K562 (cell line): ENCODE measurements around the gene ID1. TPM values are rescaled to one million over a fixed set of nuclear protein-coding genes. Genes with fewer than 3 reads are reported as not detected.

Experiments
- CBFA2T2 ChIP-seq: fragments of 450-650 bp; conservative IDR thresholded peaks from 2 replicates; pipeline ENCODE4 v1.6.1; 2017; ENCODE audit warnings: mild to moderate bottlenecking
- CBFA2T3 ChIP-seq: fragments of 450-650 bp; IDR thresholded peaks from 2 replicates; pipeline ENCODE4 v1.6.1; 2017
- CTBP1 ChIP-seq: fragments of 450-650 bp; IDR thresholded peaks from 2 replicates; pipeline ENCODE4 v1.6.1; 2016; ENCODE audit warnings: borderline replicate concordance
- DMBX1 ChIP-seq: fragments of 250-450 bp; sonication (Bioruptor Pico); IDR thresholded peaks from 2 replicates; pipeline ENCODE4 v1.8.0; 2022; ENCODE audit warnings: inconsistent platforms, mild to moderate bottlenecking, moderate library complexity, borderline replicate concordance
- E4F1 ChIP-seq: fragments of 250-450 bp; sonication (Bioruptor Pico); IDR thresholded peaks from 2 replicates; pipeline ENCODE4 v1.5.0; 2021; ENCODE audit warnings: mild to moderate bottlenecking, borderline replicate concordance
- FOXK1 ChIP-seq: sonication (generic); formaldehyde crosslinking; IDR thresholded peaks from 2 replicates; pipeline ENCODE4 v1.8.0; 2022; ENCODE audit warnings: missing genetic modification reagents, mild to moderate bottlenecking, borderline replicate concordance
- HCFC1 ChIP-seq: IDR thresholded peaks from 2 replicates; pipeline ENCODE4 v1.6.1; 2012; ENCODE audit warnings: low read depth, low read length, improper control_type of control experiment
- HDAC1 ChIP-seq, 2 experiments: fragments of 450-650 bp; IDR thresholded peaks; 2 replicates each; pipeline ENCODE4 v1.6.1; 2016 to 2017; ENCODE audit warnings: inconsistent platforms in 1 of 2, mild to moderate bottlenecking in 1 of 2, moderate library complexity in 1 of 2
- HDGF ChIP-seq: fragments of 450-650 bp; IDR thresholded peaks from 2 replicates; pipeline ENCODE4 v1.6.1; 2016
- HIVEP1 ChIP-seq: fragments of 250-450 bp; sonication (Bioruptor Pico); IDR thresholded peaks from 2 replicates; pipeline ENCODE4 v1.4.0; 2020; ENCODE audit warnings: mild to moderate bottlenecking
- KAT8 ChIP-seq: fragments of 450-650 bp; IDR thresholded peaks from 2 replicates; pipeline ENCODE4 v1.6.1; 2016; ENCODE audit warnings: low read depth, mild to moderate bottlenecking
- KLF10 ChIP-seq: fragments of 250-450 bp; sonication (Bioruptor Pico); IDR thresholded peaks from 2 replicates; pipeline ENCODE4 v1.6.1; 2021; ENCODE audit warnings: matching md5 sums
- L3MBTL2 ChIP-seq: fragments of 450-650 bp; IDR thresholded peaks from 2 replicates; pipeline ENCODE4 v1.6.1; 2016; ENCODE audit warnings: mild to moderate bottlenecking, moderate library complexity
- MCM7 ChIP-seq, 2 experiments: fragments of 450-650 bp; IDR thresholded peaks; 2 replicates each; pipeline ENCODE4 v1.6.1; 2016 to 2018
- MLX ChIP-seq, 2 experiments: fragments of 450-650 bp in 1 of 2; sonication (generic) in 1 of 2; formaldehyde crosslinking; conservative IDR thresholded peaks; 2 replicates each; pipeline versions ENCODE4 v1.4.0 to v1.8.1; 2020 to 2022; ENCODE audit warnings: mild to moderate bottlenecking in 1 of 2, missing genetic modification reagents in 1 of 2
- NCOA2 ChIP-seq, 2 experiments: fragments of 450-650 bp; IDR thresholded peaks; 2 replicates each; pipeline ENCODE4 v1.6.1; 2018; ENCODE audit warnings: mild to moderate bottlenecking in 2 of 2, moderate library complexity in 1 of 2; ENCODE audit not compliant: partially characterized antibody in 2 of 2
- NKRF ChIP-seq: fragments of 450-650 bp; IDR thresholded peaks from 2 replicates; pipeline ENCODE4 v1.6.1; 2016; ENCODE audit warnings: borderline replicate concordance
- TEAD4 ChIP-seq, 2 experiments: sonication (generic) in 1 of 2; formaldehyde crosslinking in 1 of 2; IDR thresholded peaks; 2 replicates each; pipeline versions ENCODE4 v1.6.1 to v1.8.0; 2012 to 2022; ENCODE audit warnings: borderline replicate concordance in 1 of 2, inconsistent platforms in 1 of 2, low read length in 1 of 2, mild to moderate bottlenecking in 1 of 2, missing genetic modification reagents in 1 of 2
- ZC3H11A ChIP-seq: IDR thresholded peaks from 2 replicates; pipeline ENCODE4 v1.6.1; 2012; ENCODE audit warnings: low read depth, low read length, improper control_type of control experiment
- ZEB2 ChIP-seq: fragments of 450-650 bp; IDR thresholded peaks from 2 replicates; pipeline ENCODE4 v1.6.1; 2016
- ZHX1 ChIP-seq: fragments of 150-350 bp; conservative IDR thresholded peaks from 2 replicates; pipeline ENCODE4 v1.6.1; 2014; ENCODE audit warnings: low read length
- ZNF41 ChIP-seq: fragments of 250-450 bp; sonication (Bioruptor Pico); conservative IDR thresholded peaks from 2 replicates; pipeline ENCODE4 v1.4.0; 2020; ENCODE audit warnings: mild to moderate bottlenecking
- polyA plus RNA-seq, 8 experiments: library from polyadenylated mRNA; depleted of rRNA in 4 of 8; stranded (reverse) in 5 of 8; unstranded in 3 of 8; fragments of >200 nt; fragmentation: Nextera tagmentation in 2 of 8; fragmentation: Illumina TruSeq in 1 of 8; extraction: Ambion mirVana in 2 of 8; extraction: Trizol in 1 of 8; gene quantifications; 2 replicates each; pipeline versions ENCODE4 v1.2.1 to v1.2.3, GENCODE V29; 2011 to 2014; ENCODE audit warnings: inconsistent platforms in 1 of 8, missing spikeins in 1 of 8
- total RNA-seq, 7 experiments: library from RNA; depleted of rRNA in 6 of 7; stranded (reverse); fragments of >200 nt in 6 of 7; fragmentation: Illumina TruSeq in 2 of 7; extraction: Trizol in 2 of 7; gene quantifications; 2 replicates each; pipeline versions ENCODE4 v1.2.1 to v1.2.3, GENCODE V29; 2011 to 2021; ENCODE audit warnings: low replicate concordance in 1 of 7

ID1 gene
- total and polyA plus RNA-seq, 9 of the 15 experiments (the other 6 are each of a cell fraction or from before 2014, with no cell fraction given): 1.4 to 358 (median 65.0) TPM

GRCh38 chr20:31608251-31608945 is 3.3 kb downstream of the ID1 start (continued):
- TF ChIP-seq E4F1 (CRISPR knock-in tag) (no peak), KAT8 (no peak), MCM7 (IDR thresholded peaks at IDR 0.05) (no peak), TEAD4 (IDR thresholded peaks at IDR 0.05; ENCODE audit: low read length) (peak; percentile 37; the same call in 1 of the 2 replicates), TEAD4 (CRISPR knock-in tag; IDR thresholded peaks at IDR 0.05; ENCODE audit: borderline replicate concordance) (no peak), HIVEP1 (CRISPR knock-in tag) (no peak), ZEB2 (peak; percentile 94), ZHX1 (no peak), ZNF41 (CRISPR knock-in tag) (no peak), CBFA2T2 (peak; percentile 56), ZC3H11A (no peak), HCFC1 (peak; percentile 16; the same call in 1 of the 2 replicates), L3MBTL2 (peak; percentile 40; the same call in 1 of the 2 replicates), CTBP1 (peak; percentile 95), DMBX1 (CRISPR knock-in tag) (0 out of 2 replicates have a peak, but pooled peaks have one; percentile 25), HDGF (no peak), CBFA2T3 (peak; percentile 69), HDAC1 (IDR thresholded peaks at IDR 0.05) (no peak; a peak in 2 of 4 replicates), KLF10 (CRISPR knock-in tag) (no peak), FOXK1 (no peak), MLX (CRISPR knock-in tag; conservative IDR thresholded peaks at IDR 0.05) (no peak), NCOA2 (IDR thresholded peaks at IDR 0.05; ENCODE audit: partially characterized antibody in 2 of 2) (no peak), NKRF (peak; percentile 37; the same call in 1 of the 2 replicates)
